NAMALWA (cell line): ENCODE results near the gene PFKP.
A peak's percentile ranks its signal among the peaks of the same experiment; 100 is the strongest.
"Not testable (repeated sequence)": the region's sequence is repeated elsewhere in the genome, so short reads cannot be mapped to it uniquely, and the experiment has no call there.

ENCODE experiments used
- DNase-seq: peaks from one replicate; pipeline ENCODE4 v3.0.0-alpha.2; 2015; ENCODE audit warnings: low spot score

The PFKP gene

DNA sequence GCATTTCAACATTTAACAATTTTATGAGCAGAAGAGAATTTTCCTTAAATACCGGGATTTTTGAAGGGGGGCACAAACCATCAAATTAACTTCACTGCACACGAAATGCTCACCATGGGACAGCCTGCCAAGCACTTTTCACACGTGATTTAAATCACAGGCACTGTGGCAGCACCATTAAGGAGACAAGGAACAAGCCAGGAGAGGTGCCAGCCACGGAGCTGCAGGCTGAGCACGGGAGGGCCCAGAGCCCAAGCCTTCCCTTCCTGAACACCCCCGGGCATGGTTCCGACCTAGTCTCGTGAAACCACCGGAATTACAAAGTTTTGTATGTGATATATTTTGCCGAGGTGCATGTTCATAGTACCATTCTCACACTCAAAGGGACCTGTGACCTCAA, 91.8 kb downstream of the PFKP start:
- no peak for DNase-seq

DNA sequence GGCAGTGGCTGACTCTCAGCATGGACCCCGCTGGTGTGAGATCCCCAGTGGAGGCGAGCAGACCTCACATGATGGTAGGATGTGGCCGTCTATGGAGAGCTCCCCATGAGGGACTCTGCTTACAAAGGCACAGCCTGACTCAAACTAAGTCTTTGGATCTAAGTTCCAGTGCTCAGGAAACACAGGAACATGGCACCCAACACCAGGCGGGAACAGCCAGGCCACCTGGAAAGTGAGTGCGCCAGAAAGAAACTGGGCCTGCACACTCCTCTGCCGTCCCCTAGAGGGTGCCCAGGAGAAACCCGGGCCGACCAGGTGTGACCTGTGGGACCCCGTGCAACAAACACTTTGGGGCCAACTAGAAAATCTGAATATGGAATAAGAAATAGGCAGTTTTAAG, 95.2 kb downstream of the PFKP start:
- DNase-seq: no peak

DNA sequence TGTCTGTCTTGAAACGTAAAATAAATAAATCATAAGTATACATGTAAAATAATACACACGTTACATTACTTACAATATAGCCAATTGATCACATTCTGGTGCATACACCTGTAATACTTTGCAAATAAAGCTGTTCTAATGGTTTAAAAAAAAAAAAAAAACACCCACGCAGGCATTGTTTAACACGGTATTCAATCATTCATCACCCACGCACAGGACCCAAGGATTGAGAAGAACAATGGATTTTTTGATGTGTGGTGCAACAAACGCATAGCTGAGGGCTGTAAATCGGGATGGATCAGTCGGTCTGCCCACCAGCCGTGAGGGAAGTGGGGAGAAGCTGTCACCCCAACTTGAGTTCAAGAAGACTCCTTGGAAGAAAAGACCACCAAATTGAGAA, 96.5 kb downstream of the PFKP start:
- no peak for DNase-seq

DNA sequence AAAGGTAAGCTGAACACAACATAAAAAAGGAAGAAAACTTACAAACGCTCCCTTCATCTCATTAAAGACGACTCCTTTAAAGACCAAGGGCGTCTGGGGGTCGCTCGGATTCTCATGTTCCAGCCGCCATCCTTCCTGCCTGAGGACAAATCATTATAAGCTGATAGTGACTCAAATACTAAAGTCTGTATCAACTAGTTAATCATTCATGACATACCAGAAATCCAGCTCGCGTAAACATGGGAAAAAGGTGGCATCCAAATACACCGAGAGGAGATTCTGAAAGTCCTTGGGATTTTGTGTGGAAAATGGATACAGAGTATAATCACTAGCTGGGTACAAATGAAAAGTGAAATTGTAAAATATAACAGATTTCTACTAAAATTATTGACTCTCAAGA, 97.8 kb downstream of the PFKP start:
- no peak for DNase-seq

DNA sequence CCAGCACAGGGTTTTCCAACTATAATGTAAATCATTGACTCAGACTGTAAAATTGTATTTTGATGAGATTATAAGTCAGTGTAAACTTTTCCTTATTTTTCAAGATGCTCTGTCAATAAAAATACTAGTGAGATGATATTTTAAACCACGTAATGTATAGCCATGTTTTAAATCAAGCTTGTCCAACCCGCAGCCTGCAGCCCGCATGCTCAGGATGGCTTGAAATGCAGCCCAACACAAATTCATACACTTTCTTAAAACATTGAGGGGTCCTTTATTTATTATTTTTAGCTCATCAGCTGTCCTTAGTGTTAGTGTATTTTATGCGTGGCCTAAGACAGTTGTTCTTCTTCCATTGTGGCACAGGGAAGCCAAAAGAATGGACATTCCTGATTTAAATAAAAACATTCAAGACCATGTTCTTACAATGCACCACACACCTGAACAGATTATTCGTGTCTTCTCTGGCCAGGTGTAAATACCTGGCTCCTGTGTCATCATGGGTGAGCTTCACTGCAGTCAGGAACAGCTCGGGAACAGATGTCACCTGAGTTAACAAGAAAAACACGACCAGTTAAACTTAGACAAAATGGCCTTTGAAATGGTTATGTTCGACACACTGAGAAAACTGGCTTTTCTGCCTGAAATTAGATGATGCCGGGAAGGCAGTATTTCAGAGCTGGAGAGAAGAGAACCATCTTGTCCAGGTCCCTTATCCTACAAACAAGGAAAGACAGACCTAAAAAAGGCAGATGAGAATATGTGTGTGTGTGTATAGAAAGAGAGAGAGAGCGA, 99.3 kb downstream of the PFKP start:
- no peak for DNase-seq

DNA sequence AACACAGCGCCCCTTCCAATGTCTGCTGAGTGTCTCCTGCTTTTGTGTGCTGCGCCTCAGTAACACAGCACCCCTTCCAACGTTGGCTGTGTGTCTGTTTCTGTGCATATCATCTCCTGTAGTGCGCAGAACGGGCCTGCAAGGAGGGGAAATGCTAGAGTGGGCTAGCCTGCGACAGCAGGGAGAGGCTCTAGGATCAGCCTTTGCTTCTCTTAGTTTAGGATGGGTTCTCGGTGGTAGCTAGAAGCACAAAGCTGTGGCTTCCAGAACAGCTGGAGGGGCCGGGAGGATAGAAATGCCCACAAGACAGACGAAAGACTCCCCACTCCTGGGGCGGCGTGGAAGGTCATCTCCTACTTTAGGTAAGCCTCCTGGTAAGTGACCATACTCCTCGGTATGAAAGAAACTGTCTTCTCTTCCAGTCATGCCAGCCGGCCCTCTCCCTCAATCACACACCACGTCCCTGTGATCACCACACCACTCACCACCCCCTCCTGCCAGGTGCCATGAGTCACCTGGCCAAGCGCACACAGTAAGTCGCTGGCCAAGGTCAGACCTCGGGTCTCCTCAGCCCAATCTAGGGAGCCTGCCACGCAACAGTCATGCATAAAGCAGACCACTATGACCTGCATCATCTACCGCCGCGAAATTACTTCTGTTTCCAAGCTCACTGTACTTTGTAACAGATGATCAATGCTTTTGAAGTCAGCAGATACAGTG, 100.4 kb downstream of the PFKP start:
- no peak for DNase-seq

DNA sequence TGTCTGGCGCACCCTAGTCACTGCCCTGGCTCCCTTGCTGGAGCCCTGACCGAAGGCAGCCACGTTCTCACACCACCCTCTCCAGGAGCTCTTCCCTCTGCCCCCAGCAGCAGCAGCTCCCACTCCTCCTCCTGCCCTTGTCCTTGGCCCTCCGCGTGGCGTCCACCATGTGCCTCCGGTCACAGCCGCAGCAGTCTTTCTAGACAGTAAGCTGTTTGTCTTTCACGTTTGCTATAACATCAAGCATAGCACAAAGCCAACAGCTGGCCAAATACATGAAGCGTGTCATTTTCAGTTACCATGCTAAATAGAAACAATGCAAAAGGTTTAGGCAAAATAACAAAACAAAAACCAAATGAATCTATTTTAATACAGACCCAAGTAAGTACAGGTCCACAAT, 101.9 kb downstream of the PFKP start:
- DNase-seq: no peak

DNA sequence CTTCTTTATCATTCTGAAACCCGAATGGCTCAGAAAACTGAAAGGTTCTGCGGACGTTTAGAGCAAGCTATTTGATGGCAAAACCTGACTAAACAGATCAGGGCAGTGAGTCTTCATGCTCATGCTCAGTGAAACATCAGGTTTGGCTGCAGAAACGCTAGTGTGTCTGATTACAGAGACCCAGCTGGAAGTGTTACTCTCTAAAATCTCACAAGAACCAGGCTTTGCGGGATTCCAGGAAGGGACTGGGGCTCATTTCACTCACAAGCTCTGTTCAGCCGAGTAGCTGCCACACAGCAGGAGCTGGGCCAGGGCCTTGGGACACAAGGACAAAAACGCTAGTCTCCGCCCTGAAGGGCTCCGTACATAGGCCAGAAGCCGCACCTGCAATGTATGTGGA, 102.3 kb downstream of the PFKP start:
- no peak for DNase-seq

DNA sequence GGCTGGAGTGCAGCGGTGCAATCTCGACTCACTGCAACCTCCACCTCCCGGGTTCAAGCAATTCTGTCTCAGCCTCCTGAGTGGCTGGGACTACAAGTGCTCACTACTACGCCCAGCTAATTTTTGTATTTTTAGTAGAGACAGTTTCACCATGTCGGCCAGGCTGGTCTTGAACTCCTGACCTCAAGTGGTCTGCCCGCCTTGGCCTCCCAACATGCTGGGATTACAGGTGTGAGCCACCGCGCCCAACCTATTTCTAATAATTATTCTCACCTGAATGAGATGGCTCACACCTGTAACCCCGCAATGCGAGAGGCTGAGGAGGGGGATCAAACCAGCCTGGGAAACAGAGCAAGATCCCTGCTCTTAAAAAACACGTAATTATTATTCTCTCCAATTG, 104.1 kb downstream of the PFKP start:
- not testable (repeated sequence) for DNase-seq

DNA sequence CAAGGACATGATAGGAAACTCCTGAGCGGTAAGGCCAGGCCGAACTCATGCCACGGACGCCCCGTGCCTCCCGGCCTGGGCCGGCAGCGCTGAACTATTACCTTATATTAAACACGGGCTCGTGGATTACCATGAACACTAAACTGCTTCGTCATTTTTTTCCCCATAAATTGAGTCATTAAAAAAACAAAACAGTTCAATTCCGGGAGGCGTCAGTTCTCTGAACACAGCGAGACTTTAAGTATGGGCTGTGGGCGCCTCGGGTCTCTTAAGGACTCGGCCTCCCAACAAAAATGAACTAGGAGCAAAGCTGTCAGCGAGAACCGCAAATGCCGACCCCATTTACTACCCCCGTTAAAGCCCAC, 104.7 kb downstream of the PFKP start:
- DNase-seq: no peak

DNA sequence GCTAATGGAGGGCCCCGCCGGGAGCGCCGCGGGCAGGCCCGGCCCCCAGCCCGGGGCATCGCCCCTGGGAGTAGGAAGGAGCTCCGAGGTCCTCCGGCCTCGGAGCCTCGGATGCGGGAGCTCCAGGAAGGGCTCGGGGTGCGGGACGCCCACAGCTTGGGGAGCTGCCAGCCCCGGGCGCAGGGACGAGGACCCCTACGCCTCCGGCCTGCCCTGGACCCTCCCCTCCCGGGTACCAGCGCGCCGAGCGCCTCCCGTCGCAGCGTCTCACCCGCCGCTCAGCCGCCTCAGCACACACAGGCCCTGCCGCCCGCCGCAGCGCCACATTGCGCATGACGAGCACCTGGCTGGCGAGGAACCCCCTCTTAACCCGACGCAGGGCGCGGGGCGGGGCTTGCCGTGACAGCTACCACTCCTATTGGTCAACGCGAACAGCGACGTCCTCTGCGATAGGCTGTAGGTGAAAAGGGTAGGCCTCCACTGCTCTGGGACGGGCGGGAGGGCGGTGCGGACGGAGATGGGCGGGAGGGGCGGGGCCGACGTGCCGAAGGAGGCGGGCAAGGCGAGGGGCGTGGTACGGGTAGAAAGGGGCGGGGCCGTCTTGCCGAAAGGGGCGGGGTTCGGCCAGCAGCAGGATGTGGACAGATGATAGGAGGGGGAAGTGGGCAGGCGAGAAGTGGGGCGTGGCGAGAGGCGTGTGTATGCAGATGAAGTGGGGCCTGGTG, 105.3 kb downstream of the PFKP start, which contains the start of gene PITRM1:
PITRM1 (minus strand) TSS at position 337 of the 725 bp plus-strand sequence; CDS start at position 327, 10 bp downstream.
- DNase-seq: peak; percentile 99

DNA sequence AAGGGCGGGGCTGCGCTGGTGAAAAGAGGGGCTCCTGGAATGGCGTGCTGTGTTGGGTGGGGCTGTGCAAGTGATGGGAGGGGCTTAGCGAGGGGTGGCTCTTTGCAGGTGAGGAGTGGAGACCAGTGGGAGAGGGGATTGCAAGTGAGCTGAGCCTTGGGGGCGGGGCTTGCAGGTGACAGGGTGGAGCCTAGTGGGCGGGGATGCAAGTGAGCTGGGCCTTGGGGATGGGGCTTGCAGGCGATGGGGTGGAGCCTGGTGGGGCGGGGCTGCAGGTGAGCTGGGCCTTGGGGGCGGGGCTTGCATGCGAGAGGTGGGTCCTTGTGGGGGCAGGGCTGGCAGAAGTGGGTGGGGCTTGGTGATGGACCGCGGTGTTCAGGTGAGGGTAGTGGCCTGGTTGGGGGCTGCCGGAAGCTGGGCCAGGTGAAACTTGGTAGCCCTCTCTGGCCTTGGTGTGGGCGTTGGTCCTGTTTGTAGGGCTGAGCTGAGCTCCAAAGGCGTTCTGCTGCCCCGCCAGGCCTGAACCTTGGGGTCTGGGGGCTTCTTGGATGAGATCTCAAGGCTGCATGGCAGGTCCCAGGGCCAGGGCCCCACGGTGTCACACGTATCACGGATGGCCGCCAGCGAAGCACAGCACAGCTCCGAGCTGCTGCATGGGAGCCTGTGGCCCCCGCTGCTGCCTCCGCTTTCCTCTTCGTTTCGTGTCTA, 106.0 kb downstream of the PFKP start:
- peak; percentile 97 for DNase-seq

DNA sequence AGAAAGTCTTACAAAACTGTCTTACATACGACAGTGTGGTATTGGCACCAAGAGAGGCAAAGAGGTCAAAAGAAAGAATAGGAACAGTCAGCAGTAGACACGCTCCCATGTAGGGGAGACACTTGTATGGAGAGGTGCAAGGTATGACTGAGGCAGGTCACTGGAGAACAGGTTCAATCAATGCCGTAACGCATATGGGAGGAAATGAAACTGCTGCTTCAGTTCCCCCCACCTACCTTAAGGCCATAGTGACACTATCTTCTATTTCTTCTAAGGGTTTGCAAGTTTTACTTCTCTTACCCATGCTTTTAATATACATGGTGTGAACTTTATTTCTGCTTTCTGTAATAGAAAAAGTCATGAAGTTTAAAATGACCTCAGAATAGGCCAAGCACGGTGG, 110.7 kb downstream of the PFKP start:
- DNase-seq: no peak

DNA sequence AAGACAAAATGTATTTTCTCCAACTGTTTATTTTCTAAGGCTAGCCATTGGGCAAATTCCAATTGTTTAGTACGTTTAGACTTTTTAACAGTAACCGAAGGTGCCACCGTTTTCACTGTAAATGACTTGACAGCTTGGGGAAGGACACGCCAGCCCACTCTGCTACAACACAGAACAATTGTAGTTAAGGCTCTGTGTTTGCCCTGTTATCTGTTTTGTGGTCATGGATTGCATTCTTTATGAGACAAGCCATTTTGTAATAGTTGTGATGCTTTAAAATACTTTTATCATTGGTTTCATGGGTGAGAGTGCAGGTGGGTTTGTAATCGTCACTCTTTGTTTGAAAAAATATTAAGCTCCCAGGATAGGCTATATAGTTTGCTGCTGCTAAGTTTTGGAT, 111.8 kb downstream of the PFKP start:
- DNase-seq: no peak

DNA sequence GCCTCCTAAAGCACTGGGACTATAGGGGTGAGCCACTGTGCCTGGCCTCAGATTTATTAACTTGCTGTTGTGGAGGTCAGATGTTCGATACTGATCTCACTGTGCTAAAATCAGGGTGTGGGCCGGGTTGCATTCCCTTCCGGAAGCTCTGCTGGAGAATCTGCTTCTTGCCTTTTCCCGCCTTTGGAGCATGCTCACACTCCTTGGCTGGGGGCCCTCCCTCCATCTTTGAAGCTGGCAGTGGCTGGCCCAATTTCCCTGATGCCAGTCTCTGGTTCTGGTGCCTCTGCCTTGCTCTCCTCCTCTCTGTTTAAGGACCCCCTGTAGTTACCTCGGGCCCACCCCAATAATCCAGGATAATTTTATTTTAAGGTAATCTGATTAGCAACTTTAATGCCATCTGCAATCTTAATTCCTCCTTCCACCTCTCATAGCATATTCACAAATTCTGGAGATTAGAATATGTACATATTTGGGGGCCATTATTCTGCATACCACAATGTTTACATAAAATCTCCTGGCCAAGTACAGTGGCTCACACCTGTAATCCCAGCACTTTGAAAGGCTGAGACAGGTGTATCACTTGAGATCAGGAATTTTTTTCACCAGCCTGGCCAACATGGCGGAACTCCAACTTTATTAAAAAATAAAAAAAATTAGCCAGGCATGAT, 113.1 kb downstream of the PFKP start:
- DNase-seq: no peak

DNA sequence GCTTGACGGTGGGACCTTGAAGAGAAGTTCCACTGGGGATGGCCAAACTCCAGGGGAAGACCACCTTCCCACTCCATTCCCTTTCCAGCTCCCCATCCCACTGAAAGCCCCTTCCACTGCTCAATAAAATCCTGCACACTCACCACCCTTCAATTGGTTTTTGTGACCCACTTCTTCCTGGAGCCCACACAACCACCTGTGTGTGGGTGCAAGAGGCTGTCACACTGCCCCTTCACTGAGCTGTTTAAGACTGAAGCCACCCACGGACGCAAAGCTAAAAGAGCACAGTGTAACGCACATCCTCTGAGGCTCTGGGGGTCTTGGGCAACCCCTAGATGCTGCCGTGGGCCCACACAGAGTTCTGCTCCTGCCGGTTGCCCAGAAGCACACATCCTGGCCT, 118.0 kb downstream of the PFKP start:
- no peak for DNase-seq

DNA sequence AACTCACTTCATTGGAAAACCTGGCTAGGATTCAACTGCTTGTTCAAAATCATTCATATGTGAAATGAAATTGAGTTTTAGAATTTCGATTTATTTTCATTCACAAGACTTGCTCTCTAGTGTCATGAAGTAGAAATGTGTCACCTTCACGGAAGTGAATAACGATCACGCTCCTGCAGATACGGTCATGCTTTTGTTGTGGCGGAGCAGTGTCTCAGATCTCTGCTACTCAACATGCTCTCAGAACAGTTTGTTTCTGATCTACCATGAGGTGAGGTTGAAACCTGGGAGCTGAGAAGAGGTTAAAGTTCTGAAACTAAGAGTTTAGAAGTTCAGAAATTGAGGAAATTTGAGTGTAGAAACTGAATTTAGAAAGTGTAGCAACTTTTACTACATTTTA, 119.0 kb downstream of the PFKP start:
- DNase-seq: no peak
